ENCODE measurements around the gene TUBB6. TPM values are rescaled to one million over a fixed set of nuclear protein-coding genes. Genes with fewer than 3 reads are reported as not detected.
A peak's percentile ranks its signal among the peaks of the same experiment; 100 is the strongest.

Gene TUBB6
- total RNA-seq, 4 donors from 2014 or later, result 599 to 1,574 (median 1,002) TPM

GRCh38 chr18:12318857-12319256 is 10.8 kb downstream of the TUBB6 start:
- intact Hi-C loops (cut with DNase I), result loop anchor here (2.0 kb wide), 1 partner anchor 58 kb away; the partner anchor contains the start of gene AFG3L2
- Histone ChIP-seq H3K36me3 (peaks cover 0 to 69% (median 39%) of the 10 kb centered on the region in 4 donors), H3K4me3 (no peak overlapping the region), H3K27ac (replicated peaks in 1 of 4) (peak overlapping the region; percentile 77 to 100 (median 82)), H3K9me3 (no peaks in the 10 kb centered on the region), H3K4me1 (peaks cover 65 to 77% (median 72%) of the 10 kb centered on the region in 4 donors), H3K27me3 (no peaks in the 10 kb centered on the region)
- TF ChIP-seq POLR2A (IDR thresholded peaks at IDR 0.05; ENCODE audit: low read depth) (no peak), POLR2AphosphoS5 (IDR thresholded peaks at IDR 0.05) (no peak), EP300 (IDR thresholded peaks at IDR 0.05) (no peak), CTCF (IDR thresholded peaks at IDR 0.05) (no peak)
- no peak for DNase-seq (ENCODE audit: extremely low spot score)
- WGBS, result 60% methylated on average over 5 of the region's 5 CpGs

- 38% methylated on average over 4 of the region's 4 CpGs for WGBS
- Histone ChIP-seq H3K9me3 (no peaks in the 10 kb centered on the region), H3K27ac (replicated peaks in 1 of 4) (peak overlapping the region; percentile 12 to 54 (median 28)), H3K4me3 (no peak overlapping the region), H3K36me3 (peaks cover 22 to 74% (median 57%) of the 10 kb centered on the region in 4 donors), H3K4me1 (peaks cover 45 to 58% (median 49%) of the 10 kb centered on the region in 4 donors), H3K27me3 (no peaks in the 10 kb centered on the region)
- DNase-seq (ENCODE audit: extremely low spot score), result no peak
- TF ChIP-seq POLR2A (IDR thresholded peaks at IDR 0.05; ENCODE audit: low read depth), result no peak
- TF ChIP-seq CTCF (IDR thresholded peaks at IDR 0.05), result no peak
- no peak for TF ChIP-seq EP300 (IDR thresholded peaks at IDR 0.05)
- TF ChIP-seq POLR2AphosphoS5 (IDR thresholded peaks at IDR 0.05), result no peak
- intact Hi-C loops (cut with DNase I), result no loop called here
These were observed 13.3 kb downstream of the TUBB6 start for GRCh38 chr18:12321333-12321732.

- no peak overlapping the region for H3K4me3 ChIP-seq
- peaks cover 38 to 45% (median 41%) of the 10 kb centered on the region in 4 donors for H3K4me1 ChIP-seq
- no peak for DNase-seq (ENCODE audit: extremely low spot score)
- TF ChIP-seq EP300 (IDR thresholded peaks at IDR 0.05), result no peak
- peak in 1 of 2 donors; percentile 28 for TF ChIP-seq POLR2AphosphoS5 (IDR thresholded peaks at IDR 0.05)
- H3K9me3 ChIP-seq, result no peaks in the 10 kb centered on the region
- intact Hi-C loops (cut with DNase I), result no loop called here
- no peak overlapping the region for H3K27ac ChIP-seq (replicated peaks in 1 of 4)
- peaks cover 31 to 97% (median 85%) of the 10 kb centered on the region in 4 donors for H3K36me3 ChIP-seq
- 96% methylated on average over 57 of the region's 58 CpGs for WGBS
- no peaks in the 10 kb centered on the region for H3K27me3 ChIP-seq
These were observed 17.1 kb downstream of the TUBB6 start for GRCh38 chr18:12324991-12325725.

- H3K27ac ChIP-seq (replicated peaks in 1 of 4), result peak overlapping the region in 2 of 4 donors; percentile 64 to 75
- peaks cover 32 to 38% (median 35%) of the 10 kb centered on the region in 4 donors for H3K4me1 ChIP-seq
- WGBS, result 93% methylated on average over 29 of the region's 29 CpGs
- no peaks in the 10 kb centered on the region for H3K27me3 ChIP-seq
- TF ChIP-seq POLR2AphosphoS5 (IDR thresholded peaks at IDR 0.05) (peak in 1 of 2 donors; percentile 1), CTCF (IDR thresholded peaks at IDR 0.05) (no peak)
- H3K9me3 ChIP-seq, result no peaks in the 10 kb centered on the region
- H3K36me3 ChIP-seq, result peaks cover 31 to 94% (median 83%) of the 10 kb centered on the region in 4 donors
- intact Hi-C loops (cut with DNase I), result no loop called here
- H3K4me3 ChIP-seq, result no peak overlapping the region
- no peak for DNase-seq (ENCODE audit: extremely low spot score)
These were observed 17.7 kb downstream of the TUBB6 start for GRCh38 chr18:12325726-12326245.

- Histone ChIP-seq H3K4me1 (peaks cover 22 to 31% (median 27%) of the 10 kb centered on the region in 4 donors), H3K9me3 (no peaks in the 10 kb centered on the region), H3K4me3 (no peak overlapping the region), H3K27ac (replicated peaks in 1 of 4) (peak overlapping the region; percentile 59 to 75 (median 68)), H3K36me3 (peaks cover 31 to 94% (median 78%) of the 10 kb centered on the region in 4 donors), H3K27me3 (no peaks in the 10 kb centered on the region)
- 81% methylated on average over 9 of the region's 12 CpGs for WGBS
- intact Hi-C loops (cut with DNase I), result no loop called here
- no peak for DNase-seq (ENCODE audit: extremely low spot score)
- TF ChIP-seq POLR2A (IDR thresholded peaks at IDR 0.05; ENCODE audit: low read depth) (no peak), CTCF (IDR thresholded peaks at IDR 0.05) (no peak), EP300 (IDR thresholded peaks at IDR 0.05) (no peak), POLR2AphosphoS5 (IDR thresholded peaks at IDR 0.05) (no peak)
These were observed 18.8 kb downstream of the TUBB6 start for GRCh38 chr18:12326711-12327460.

Data from esophagus muscularis mucosa (tissue), 4 donors.